ENCODE measurements around the gene FOXR1. TPM values are rescaled to one million over a fixed set of nuclear protein-coding genes. Genes with fewer than 3 reads are reported as not detected.

The FOXR1 gene
- total and polyA plus RNA-seq, 2 donors (not counting 3 experiments of a cell fraction or from before 2014, with no cell fraction given): not detected

DNA sequence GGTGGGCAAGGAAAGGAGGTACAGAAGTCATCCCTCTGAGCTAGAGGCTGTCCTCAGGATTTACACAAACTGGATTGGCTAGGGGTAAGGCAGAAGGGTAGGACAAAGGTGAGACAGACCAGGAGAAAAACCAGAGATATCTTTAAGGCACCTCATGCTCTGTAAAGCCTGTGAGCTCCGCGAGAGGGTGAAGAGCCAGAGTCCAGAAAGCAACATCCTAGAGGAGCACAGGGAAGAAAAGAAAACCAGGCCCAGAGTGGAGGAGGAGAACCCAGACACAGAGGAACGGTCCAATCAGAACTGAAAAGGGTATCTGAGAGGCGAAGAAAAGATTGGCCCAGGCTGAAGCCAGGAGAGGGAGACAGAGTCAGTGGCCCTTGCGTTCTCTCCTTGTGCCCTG is 54.0 kb downstream of the FOXR1 start:
- Histone ChIP-seq H3K4me2 (ENCODE audit: insufficient read depth, low read length) (no peak overlapping the region), H2AFZ (ENCODE audit: low read depth, low read length) (no peak overlapping the region), H3K79me2 (ENCODE audit: control insufficient read depth, insufficient read depth, low read length) (peaks cover 2% of the 10 kb centered on the region), H3K36me3 (ENCODE audit: control insufficient read depth in 2 of 2, extremely low read depth in 1 of 2, insufficient read depth in 2 of 2, low read length in 2 of 2) (peaks cover 6 to 19% of the 10 kb centered on the region in 2 experiments), H3K27me3 (ENCODE audit: control insufficient read depth in 2 of 2, insufficient read depth in 2 of 2, low read length in 2 of 2) (no peaks in the 10 kb centered on the region), H3K27ac (ENCODE audit: insufficient read depth, low read depth, low read length) (no peak overlapping the region), H3K9me1 (replicated peaks; ENCODE audit: control insufficient read depth, extremely low read depth, insufficient read depth, low read length) (no peaks in the 10 kb centered on the region), H4K20me1 (replicated peaks; ENCODE audit: control insufficient read depth, extremely low read depth, insufficient read depth, low read length) (no peaks in the 10 kb centered on the region), H3K9me3 (replicated peaks; ENCODE audit: control insufficient read depth, insufficient read depth, low read length) (no peaks in the 10 kb centered on the region), H3K4me1 (ENCODE audit: control insufficient read depth, extremely low read depth, insufficient read depth, low read length) (peaks cover 16% of the 10 kb centered on the region), H3K4me3 (replicated peaks in 1 of 3; ENCODE audit: insufficient read depth in 1 of 3, low read depth in 1 of 3, low read length in 3 of 3) (no peak overlapping the region), H3K9ac (replicated peaks; ENCODE audit: extremely low read depth, insufficient read depth, low read length) (no peak overlapping the region)
- BruUV-seq (replicated peaks): no TSS peak
- ChIA-PET CTCF (interaction anchor here (1.0 kb wide), 1 partner anchor 313 kb away, joined by 3 read pairs; no protein-coding TSS in a partner anchor), POLR2A (no interaction called here)
- FAIRE-seq (no peak), DNase-seq (ENCODE audit: low read depth, low spot score) (no peak)
- dilution Hi-C loops (cut with MboI; ENCODE audit: extremely low pct_ligation_motif_present, low sequenced_read_pairs): no loop called here
- TF ChIP-seq JUN (IDR thresholded peaks at IDR 0.05; ENCODE audit: borderline replicate concordance, insufficient read depth, insufficient read length, low read depth) (no peak), POLR2A (IDR thresholded peaks at IDR 0.05; ENCODE audit: low read depth, low read length) (no peak), FOS (IDR thresholded peaks at IDR 0.05; ENCODE audit: borderline replicate concordance, insufficient read depth, low read length) (no peak)
- TF ChIP-seq, protein P1, sequence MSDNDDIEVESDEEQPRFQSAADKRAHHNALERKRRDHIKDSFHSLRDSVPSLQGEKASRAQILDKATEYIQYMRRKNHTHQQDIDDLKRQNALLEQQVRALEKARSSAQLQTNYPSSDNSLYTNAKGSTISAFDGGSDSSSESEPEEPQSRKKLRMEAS (IDR thresholded peaks at IDR 0.05; ENCODE audit: insufficient read depth, insufficient read length): no peak
- intact Hi-C loops (cut with micrococcal nuclease): no loop called here

DNA sequence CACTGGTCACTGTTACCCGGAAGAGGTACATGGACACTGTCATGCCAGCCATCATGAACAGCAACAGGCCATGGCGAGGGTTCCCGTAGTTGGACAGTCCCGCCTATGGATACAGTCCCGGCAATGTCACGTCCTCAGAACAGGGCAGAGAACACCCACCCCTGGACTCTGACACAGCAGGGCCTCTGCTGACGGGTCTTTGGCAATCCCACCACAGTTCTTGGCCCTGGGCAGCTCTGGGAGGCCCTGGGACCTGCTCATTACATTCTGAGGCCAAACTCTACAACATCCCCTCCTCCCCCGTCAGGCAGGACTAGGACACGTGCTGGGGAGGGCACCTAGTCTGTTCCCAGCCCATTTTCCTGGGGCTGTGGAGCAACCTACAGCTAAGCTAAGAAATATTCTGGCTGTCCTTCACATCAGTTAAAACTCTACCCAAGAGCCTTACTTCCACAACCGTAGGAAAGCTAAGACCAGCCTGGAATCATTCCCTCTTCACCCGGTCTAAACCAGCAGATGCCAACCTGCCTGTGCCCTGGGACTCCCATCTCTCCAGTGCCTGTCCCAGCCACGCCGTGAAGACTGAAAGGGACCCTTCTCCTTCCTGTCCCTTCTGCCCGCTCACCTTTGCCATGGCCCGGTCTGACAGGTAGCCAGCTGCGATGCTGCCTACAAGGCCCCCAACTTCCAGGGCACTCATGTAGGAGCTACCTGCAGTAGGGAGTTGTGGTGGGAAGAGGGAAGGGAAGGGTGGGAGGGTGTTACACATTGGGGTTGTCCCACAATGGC is 54.6 kb downstream of the FOXR1 start:
- H4K20me1 ChIP-seq (replicated peaks; ENCODE audit: control insufficient read depth, extremely low read depth, insufficient read depth, low read length): no peaks in the 10 kb centered on the region
- ChIA-PET CTCF (no interaction called here), POLR2A (no interaction called here)
- H3K27ac ChIP-seq (ENCODE audit: insufficient read depth, low read depth, low read length): no peak overlapping the region
- no peaks in the 10 kb centered on the region for H3K9me1 ChIP-seq (replicated peaks; ENCODE audit: control insufficient read depth, extremely low read depth, insufficient read depth, low read length)
- dilution Hi-C loops (cut with MboI; ENCODE audit: extremely low pct_ligation_motif_present, low sequenced_read_pairs): no loop called here
- H3K9me3 ChIP-seq (replicated peaks; ENCODE audit: control insufficient read depth, insufficient read depth, low read length): no peaks in the 10 kb centered on the region
- BruUV-seq (replicated peaks): no TSS peak
- H3K4me2 ChIP-seq (ENCODE audit: insufficient read depth, low read length): no peak overlapping the region
- no peak for DNase-seq (ENCODE audit: low read depth, low spot score)
- no peak overlapping the region for H3K4me3 ChIP-seq (replicated peaks in 1 of 3; ENCODE audit: insufficient read depth in 1 of 3, low read depth in 1 of 3, low read length in 3 of 3)
- H3K4me1 ChIP-seq (ENCODE audit: control insufficient read depth, extremely low read depth, insufficient read depth, low read length): peaks cover 16% of the 10 kb centered on the region
- intact Hi-C loops (cut with micrococcal nuclease): no loop called here
- H3K36me3 ChIP-seq (ENCODE audit: control insufficient read depth in 2 of 2, extremely low read depth in 1 of 2, insufficient read depth in 2 of 2, low read length in 2 of 2): peaks cover 6 to 19% of the 10 kb centered on the region in 2 experiments
- H3K79me2 ChIP-seq (ENCODE audit: control insufficient read depth, insufficient read depth, low read length): no peaks in the 10 kb centered on the region
- no peak overlapping the region for H3K9ac ChIP-seq (replicated peaks; ENCODE audit: extremely low read depth, insufficient read depth, low read length)
- TF ChIP-seq FOS (IDR thresholded peaks at IDR 0.05; ENCODE audit: borderline replicate concordance, insufficient read depth, low read length) (no peak), POLR2AphosphoS5 (IDR thresholded peaks at IDR 0.05; ENCODE audit: insufficient read depth, low read depth, low read length) (no peak), GATA2 (IDR thresholded peaks at IDR 0.05; ENCODE audit: insufficient read depth, insufficient read length, low read depth, low read length) (no peak), POLR2A (IDR thresholded peaks at IDR 0.05; ENCODE audit: low read depth, low read length) (no peak), MYC (IDR thresholded peaks at IDR 0.05; ENCODE audit: low read depth, low read length) (no peak), EZH2 (IDR thresholded peaks at IDR 0.05; ENCODE audit: borderline replicate concordance, low read depth, low read length, severe bottlenecking) (no peak), JUN (IDR thresholded peaks at IDR 0.05; ENCODE audit: borderline replicate concordance, insufficient read depth, insufficient read length, low read depth) (no peak)
- TF ChIP-seq, protein P2, sequence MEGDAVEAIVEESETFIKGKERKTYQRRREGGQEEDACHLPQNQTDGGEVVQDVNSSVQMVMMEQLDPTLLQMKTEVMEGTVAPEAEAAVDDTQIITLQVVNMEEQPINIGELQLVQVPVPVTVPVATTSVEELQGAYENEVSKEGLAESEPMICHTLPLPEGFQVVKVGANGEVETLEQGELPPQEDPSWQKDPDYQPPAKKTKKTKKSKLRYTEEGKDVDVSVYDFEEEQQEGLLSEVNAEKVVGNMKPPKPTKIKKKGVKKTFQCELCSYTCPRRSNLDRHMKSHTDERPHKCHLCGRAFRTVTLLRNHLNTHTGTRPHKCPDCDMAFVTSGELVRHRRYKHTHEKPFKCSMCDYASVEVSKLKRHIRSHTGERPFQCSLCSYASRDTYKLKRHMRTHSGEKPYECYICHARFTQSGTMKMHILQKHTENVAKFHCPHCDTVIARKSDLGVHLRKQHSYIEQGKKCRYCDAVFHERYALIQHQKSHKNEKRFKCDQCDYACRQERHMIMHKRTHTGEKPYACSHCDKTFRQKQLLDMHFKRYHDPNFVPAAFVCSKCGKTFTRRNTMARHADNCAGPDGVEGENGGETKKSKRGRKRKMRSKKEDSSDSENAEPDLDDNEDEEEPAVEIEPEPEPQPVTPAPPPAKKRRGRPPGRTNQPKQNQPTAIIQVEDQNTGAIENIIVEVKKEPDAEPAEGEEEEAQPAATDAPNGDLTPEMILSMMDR (IDR thresholded peaks at IDR 0.05; ENCODE audit: extremely low read depth in 1 of 2, insufficient read depth in 1 of 2, low read depth in 1 of 2, low read length in 2 of 2): no peak
- TF ChIP-seq, protein P1 (IDR thresholded peaks at IDR 0.05; ENCODE audit: insufficient read depth, insufficient read length): no peak
- H2AFZ ChIP-seq (ENCODE audit: low read depth, low read length): no peak overlapping the region
- H3K27me3 ChIP-seq (ENCODE audit: control insufficient read depth in 2 of 2, insufficient read depth in 2 of 2, low read length in 2 of 2): no peaks in the 10 kb centered on the region
- FAIRE-seq: no peak

Data from endothelial cell of umbilical vein (primary cell).